ENCODE data around the gene C1QTNF8. TPM values are rescaled to one million over a fixed set of nuclear protein-coding genes. Genes with fewer than 3 reads are reported as not detected.

The C1QTNF8 gene
- total and polyA plus RNA-seq, 12 donors: 0.15 TPM; not detected in 11

- no peaks in the 10 kb centered on the region for H3K4me1 ChIP-seq
- DNase-seq: no peak
- H3K36me3 ChIP-seq: no peaks in the 10 kb centered on the region
- no peaks in the 10 kb centered on the region for H3K9me3 ChIP-seq
- H3K4me3 ChIP-seq: no peak overlapping the region
- 74 to 75% methylated on average over 21 to 23 of the region's 23 CpGs for whole genome bisulfite sequencing, 2 donors
- TF ChIP-seq CTCF (IDR thresholded peaks at IDR 0.05): no peak
- ATAC-seq: no peak
- intact Hi-C loops (cut with DNase I): no loop called here
- H3K27ac ChIP-seq: no peak overlapping the region
- H3K27me3 ChIP-seq: peaks cover 0 to 80% (median 74%) of the 10 kb centered on the region in 7 donors
Observed at GRCh38 chr16:1121009-1121408, 25.0 kb upstream of the C1QTNF8 start.

GRCh38 chr16:1120577-1120941 is 24.5 kb upstream of the C1QTNF8 start:
- DNase-seq: no peak
- Histone ChIP-seq H3K27me3 (peaks cover 0 to 82% (median 71%) of the 10 kb centered on the region in 7 donors), H3K27ac (no peak overlapping the region), H3K36me3 (no peaks in the 10 kb centered on the region), H3K4me3 (no peak overlapping the region), H3K4me1 (no peaks in the 10 kb centered on the region), H3K9me3 (no peaks in the 10 kb centered on the region)
- ATAC-seq: no peak
- no peak for TF ChIP-seq CTCF (IDR thresholded peaks at IDR 0.05)
- intact Hi-C loops (cut with DNase I): no loop called here
- 73% methylated on average over 22 of the region's 22 CpGs for WGBS, 2 donors

- TF ChIP-seq CTCF (IDR thresholded peaks at IDR 0.05): no peak
- Histone ChIP-seq H3K36me3 (no peaks in the 10 kb centered on the region), H3K4me1 (no peaks in the 10 kb centered on the region), H3K9me3 (no peaks in the 10 kb centered on the region), H3K27ac (no peak overlapping the region), H3K4me3 (no peak overlapping the region), H3K27me3 (peaks cover 0 to 82% (median 71%) of the 10 kb centered on the region in 7 donors)
- ATAC-seq (no peak), DNase-seq (no peak)
- WGBS, 2 donors: 67 to 71% methylated on average over 35 of the region's 35 CpGs
- intact Hi-C loops (cut with DNase I): no loop called here
Observed at GRCh38 chr16:1119766-1120576, 23.9 kb upstream of the C1QTNF8 start.

DNA sequence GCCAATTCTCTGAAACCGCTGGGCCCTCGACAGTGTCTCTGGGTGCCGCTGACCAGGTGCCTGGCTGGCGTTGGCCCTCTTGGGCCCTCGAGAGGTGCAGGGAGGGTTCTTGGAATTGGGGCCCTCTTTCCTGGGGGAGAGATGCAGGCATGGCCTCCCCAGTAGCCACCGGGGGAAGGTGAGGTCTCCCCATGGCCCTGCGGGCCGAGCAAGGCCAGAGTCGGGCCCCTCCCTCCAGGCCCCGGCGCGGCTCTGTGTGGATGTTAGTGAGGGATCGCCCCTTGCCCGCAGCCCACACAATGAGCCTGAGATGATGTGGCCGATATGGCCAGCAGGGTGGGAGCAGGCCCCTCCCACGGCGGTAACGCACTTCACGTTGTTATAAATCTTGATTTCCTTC is 23.1 kb upstream of the C1QTNF8 start:
- Histone ChIP-seq H3K9me3 (no peaks in the 10 kb centered on the region), H3K4me1 (no peaks in the 10 kb centered on the region), H3K27me3 (peaks cover 0 to 82% (median 71%) of the 10 kb centered on the region in 7 donors), H3K36me3 (no peaks in the 10 kb centered on the region), H3K4me3 (no peak overlapping the region), H3K27ac (no peak overlapping the region)
- DNase-seq (no peak), ATAC-seq (no peak)
- WGBS, 2 donors: 80 to 83% methylated on average over 19 of the region's 19 CpGs
- no peak for TF ChIP-seq CTCF (IDR thresholded peaks at IDR 0.05)
- intact Hi-C loops (cut with DNase I): no loop called here

Data from heart right ventricle (tissue), 16 donors.